SK-N-MC (cell line): Measurements from ENCODE around the gene ITGB1.

Source experiments
- EZH2 ChIP-seq: fragments of 200-600 bp; sonication (generic); IDR thresholded peaks from one replicate; pipeline ENCODE4 v1.6.1; 2017; ENCODE audit warnings: antibody characterized with exemption
- FOXP2 ChIP-seq: optimal IDR thresholded peaks from 2 replicates; pipeline ENCODE3; 2011; ENCODE audit warnings: mild to moderate bottlenecking, moderate library complexity; ENCODE audit not compliant: insufficient read depth; ENCODE audit errors: extremely low read length, control extremely low read depth
- POLR2AphosphoS5 ChIP-seq: IDR thresholded peaks from 2 replicates; pipeline ENCODE4 v1.6.1; 2012; ENCODE audit warnings: mild to moderate bottlenecking, low read depth, low read length, borderline replicate concordance

DNA sequence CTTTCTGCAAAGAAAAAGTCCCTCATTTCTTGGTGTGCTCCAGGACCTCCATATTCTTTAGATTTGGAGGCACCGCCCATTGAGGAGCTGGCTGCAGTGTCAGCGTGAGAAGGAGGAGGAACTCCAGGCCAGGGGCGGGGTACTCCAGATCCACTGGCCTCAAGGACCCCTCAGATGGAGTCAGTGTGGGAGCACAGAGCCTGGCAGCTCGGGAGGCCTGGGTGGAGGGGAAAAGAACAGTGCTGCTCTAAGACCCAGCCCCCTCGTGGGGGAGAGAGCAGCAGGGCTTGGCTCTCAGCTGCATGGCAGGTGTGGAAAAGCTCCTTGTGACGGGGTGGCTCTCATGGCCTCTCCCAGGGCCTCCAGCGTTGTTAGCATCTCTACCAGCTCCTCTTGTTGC is 70.5 kb downstream of the ITGB1 start:
- TF ChIP-seq POLR2AphosphoS5: no peak
- TF ChIP-seq EZH2: no peak
- no peak for TF ChIP-seq FOXP2
